Measurements from ENCODE around the gene CPA2. TPM values are rescaled to one million over a fixed set of nuclear protein-coding genes. Genes with fewer than 3 reads are reported as not detected.

The CPA2 gene
- total RNA-seq, 4 donors from 2014 or later: 1.5 to 2.2 TPM; not detected in 2

DNA sequence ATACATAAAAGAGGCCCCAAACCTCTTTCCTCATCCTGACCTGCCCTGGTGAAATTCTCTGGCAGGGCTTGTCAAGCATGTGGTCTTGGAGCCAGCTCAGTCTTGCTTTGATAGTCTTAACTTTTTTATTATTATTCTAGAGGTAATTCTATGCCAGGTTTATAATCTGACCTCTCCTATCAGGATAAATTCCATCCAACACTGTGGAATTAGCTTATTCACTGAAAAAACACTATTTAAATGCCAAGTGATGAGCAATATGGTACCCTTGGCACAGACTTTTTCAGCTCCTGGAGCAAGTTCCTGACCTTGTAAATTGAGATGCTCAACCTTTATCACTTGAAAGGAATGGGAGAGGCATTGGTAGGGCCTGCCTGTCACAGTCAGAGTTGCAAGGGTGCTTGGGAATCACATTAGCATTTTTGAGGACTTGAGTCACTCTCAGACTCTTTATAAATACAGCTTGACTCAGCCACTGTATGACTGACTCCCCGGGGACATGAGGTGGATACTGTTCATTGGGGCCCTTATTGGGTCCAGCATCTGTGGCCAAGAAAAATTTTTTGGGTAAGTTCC, 26.1 kb downstream of the CPA2 start, which contains the start of gene CPA4:
Gene CPA4, plus strand, starts transcription at position 480 of the 576 bp plus-strand sequence. Its CDS starts 20 bp downstream, at position 500.
- no peaks in the 10 kb centered on the region for H3K9me3 ChIP-seq
- H3K27ac ChIP-seq: peak within 1 kb of the TSS in 1 of 4 donors; percentile 6
- DNase-seq (ENCODE audit: low spot score in 2 of 2): peak in 1 of 2 donors; percentile 46
- H3K27me3 ChIP-seq: no peaks in the 10 kb centered on the region
- WGBS, 2 donors: 31 to 50% methylated on average over 1 of the region's 1 CpG
- no peak within 1 kb of the TSS for H3K4me3 ChIP-seq
- no peaks in the 10 kb centered on the region for H3K36me3 ChIP-seq
- H3K4me1 ChIP-seq: peaks cover 0 to 8% (median 0%) of the 10 kb centered on the region in 4 donors
- TF ChIP-seq, protein P1, sequence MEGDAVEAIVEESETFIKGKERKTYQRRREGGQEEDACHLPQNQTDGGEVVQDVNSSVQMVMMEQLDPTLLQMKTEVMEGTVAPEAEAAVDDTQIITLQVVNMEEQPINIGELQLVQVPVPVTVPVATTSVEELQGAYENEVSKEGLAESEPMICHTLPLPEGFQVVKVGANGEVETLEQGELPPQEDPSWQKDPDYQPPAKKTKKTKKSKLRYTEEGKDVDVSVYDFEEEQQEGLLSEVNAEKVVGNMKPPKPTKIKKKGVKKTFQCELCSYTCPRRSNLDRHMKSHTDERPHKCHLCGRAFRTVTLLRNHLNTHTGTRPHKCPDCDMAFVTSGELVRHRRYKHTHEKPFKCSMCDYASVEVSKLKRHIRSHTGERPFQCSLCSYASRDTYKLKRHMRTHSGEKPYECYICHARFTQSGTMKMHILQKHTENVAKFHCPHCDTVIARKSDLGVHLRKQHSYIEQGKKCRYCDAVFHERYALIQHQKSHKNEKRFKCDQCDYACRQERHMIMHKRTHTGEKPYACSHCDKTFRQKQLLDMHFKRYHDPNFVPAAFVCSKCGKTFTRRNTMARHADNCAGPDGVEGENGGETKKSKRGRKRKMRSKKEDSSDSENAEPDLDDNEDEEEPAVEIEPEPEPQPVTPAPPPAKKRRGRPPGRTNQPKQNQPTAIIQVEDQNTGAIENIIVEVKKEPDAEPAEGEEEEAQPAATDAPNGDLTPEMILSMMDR (IDR thresholded peaks at IDR 0.05): no peak
- TF ChIP-seq POLR2A (IDR thresholded peaks at IDR 0.05) (no peak), EP300 (IDR thresholded peaks at IDR 0.05) (peak in 1 of 2 donors; percentile 42)

DNA sequence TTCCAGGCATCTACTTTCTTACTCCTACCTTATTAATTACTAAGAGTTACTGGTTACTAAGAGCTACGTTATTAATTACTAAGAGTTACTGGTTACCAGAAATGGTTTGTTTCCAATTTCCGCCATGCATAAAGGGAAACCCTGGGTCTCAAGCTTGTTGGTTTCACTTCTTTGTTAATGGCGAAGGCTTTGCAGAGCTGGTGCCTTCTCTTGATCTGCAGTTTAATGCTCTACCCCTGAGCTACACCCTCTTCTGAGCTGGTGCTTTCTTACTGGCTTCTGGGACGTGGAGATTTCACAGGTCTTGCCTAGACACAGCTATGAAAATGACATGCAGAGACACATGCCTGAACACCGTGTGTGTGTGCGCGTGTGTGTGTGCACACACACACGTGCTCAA, 26.9 kb downstream of the CPA2 start:
- whole genome bisulfite sequencing, 2 donors: 76 to 81% methylated on average over 8 of the region's 8 CpGs
- H3K27me3 ChIP-seq: no peaks in the 10 kb centered on the region
- H3K4me3 ChIP-seq: no peak overlapping the region
- peak overlapping the region in 1 of 4 donors; percentile 6 for H3K27ac ChIP-seq
- no peaks in the 10 kb centered on the region for H3K36me3 ChIP-seq
- no peak for DNase-seq (ENCODE audit: low spot score in 2 of 2)
- TF ChIP-seq, protein P1 (IDR thresholded peaks at IDR 0.05): no peak
- H3K4me1 ChIP-seq: peaks cover 0 to 8% (median 0%) of the 10 kb centered on the region in 4 donors
- no peaks in the 10 kb centered on the region for H3K9me3 ChIP-seq

DNA sequence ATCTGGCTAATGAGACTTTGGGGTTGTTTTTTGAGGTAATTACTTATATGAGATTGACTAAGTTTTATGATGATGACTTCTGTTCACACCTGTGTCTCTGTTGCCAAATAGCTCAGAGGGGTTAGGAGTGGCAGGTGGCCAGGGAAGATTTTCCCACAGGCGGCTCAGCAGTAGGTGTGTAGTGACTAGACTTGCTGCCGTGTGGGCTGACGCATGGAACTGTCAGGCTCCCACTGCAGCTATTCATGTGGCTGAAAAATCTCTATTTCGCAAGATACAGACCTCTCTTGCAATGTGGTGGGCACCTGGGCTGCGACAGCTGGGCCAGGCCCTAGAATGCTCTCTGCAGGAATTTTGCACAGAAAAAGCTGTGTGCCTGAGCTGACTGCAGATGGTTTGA, 27.7 kb downstream of the CPA2 start:
- no peaks in the 10 kb centered on the region for H3K27me3 ChIP-seq
- H3K4me3 ChIP-seq: no peak overlapping the region
- DNase-seq (ENCODE audit: low spot score in 2 of 2): no peak
- WGBS, 2 donors: 77 to 78% methylated on average over 5 of the region's 5 CpGs
- peaks cover 0 to 8% (median 0%) of the 10 kb centered on the region in 4 donors for H3K4me1 ChIP-seq
- H3K9me3 ChIP-seq: no peaks in the 10 kb centered on the region
- no peak for TF ChIP-seq EP300 (IDR thresholded peaks at IDR 0.05)
- TF ChIP-seq POLR2A (IDR thresholded peaks at IDR 0.05): no peak
- TF ChIP-seq, protein P1 (IDR thresholded peaks at IDR 0.05): no peak
- H3K36me3 ChIP-seq: no peaks in the 10 kb centered on the region
- no peak overlapping the region for H3K27ac ChIP-seq

DNA sequence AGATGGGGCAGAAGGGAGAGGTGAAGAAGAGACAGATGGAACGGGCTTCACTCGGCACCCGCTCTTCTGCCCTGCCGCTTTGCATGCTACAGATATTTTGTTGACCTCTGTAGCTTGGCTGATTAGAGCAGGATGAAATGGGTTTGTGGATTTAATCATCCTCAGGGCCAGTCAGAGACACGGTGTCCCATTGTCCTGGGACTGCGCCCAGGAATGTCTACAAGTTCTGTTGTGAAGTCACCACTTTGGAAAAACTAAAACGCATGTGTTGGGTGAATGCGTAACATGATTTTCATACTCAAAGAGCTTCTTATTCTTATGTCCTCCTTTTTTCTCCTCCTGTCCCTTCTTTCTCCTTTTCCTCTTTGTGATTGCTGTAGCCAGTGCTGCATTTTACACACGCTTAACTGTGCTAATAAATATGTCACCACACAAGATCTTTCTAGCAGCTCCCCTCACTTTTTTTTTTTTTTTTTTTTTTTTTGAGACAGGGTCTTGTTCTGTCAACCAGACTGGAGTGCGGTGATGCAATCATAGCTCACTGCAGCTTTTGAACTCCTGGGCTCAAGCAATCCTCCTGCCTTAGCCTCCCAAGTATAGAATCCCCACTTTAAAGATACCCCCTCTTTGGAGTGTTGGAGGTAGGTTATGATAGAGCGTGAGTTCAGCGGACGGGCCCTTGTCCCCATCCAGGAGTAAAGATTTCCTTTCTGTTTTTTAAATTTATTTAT, 29.7 kb downstream of the CPA2 start:
- Histone ChIP-seq H3K36me3 (no peaks in the 10 kb centered on the region), H3K27me3 (no peaks in the 10 kb centered on the region), H3K27ac (no peak overlapping the region), H3K4me1 (peaks cover 0 to 8% (median 0%) of the 10 kb centered on the region in 4 donors), H3K9me3 (no peaks in the 10 kb centered on the region), H3K4me3 (no peak overlapping the region)
- 84 to 86% methylated on average over 13 of the region's 13 CpGs for WGBS, 2 donors
- TF ChIP-seq, protein P1 (IDR thresholded peaks at IDR 0.05): no peak
- TF ChIP-seq POLR2A (IDR thresholded peaks at IDR 0.05): no peak
- no peak for TF ChIP-seq EP300 (IDR thresholded peaks at IDR 0.05)
- no peak for DNase-seq (ENCODE audit: low spot score in 2 of 2)

Measured in tibial nerve (tissue), 4 donors.